Kidney (tissue), 14 donors: ENCODE data around the gene ISOC2. TPM values are rescaled to one million over a fixed set of nuclear protein-coding genes. Genes with fewer than 3 reads are reported as not detected.

Experiments used
- DNase-seq, 5 donors: peaks; one replicate each; pipeline ENCODE4 v3.0.0-alpha.2; 2013 to 2020
- FAIRE-seq: peaks from 2 replicates; lab custom pipeline; 2012; peaks lifted over from hg19 to GRCh38; lab: Jason Lieb, UNC
- H3K27ac ChIP-seq, 2 donors: one replicate each; pipeline ENCODE4 v1.7.0; 2013; ENCODE audit warnings: low read depth in 2 of 2, low read length in 2 of 2, inconsistent platforms in 1 of 2
- H3K27me3 ChIP-seq: one replicate; pipeline ENCODE4 v1.7.1; 2013; ENCODE audit warnings: low read length, inconsistent platforms; ENCODE audit not compliant: control insufficient read depth, insufficient read depth
- H3K36me3 ChIP-seq, 3 donors: one replicate each; pipeline versions ENCODE4 v1.7.0 to v1.7.1; 2013; ENCODE audit warnings: low read length in 3 of 3, control low read depth in 1 of 3, inconsistent platforms in 1 of 3; ENCODE audit not compliant: insufficient read depth in 3 of 3, control insufficient read depth in 2 of 3
- H3K4me1 ChIP-seq, 3 donors: one replicate each; pipeline versions ENCODE4 v1.7.0 to v1.7.1; 2013; ENCODE audit warnings: low read length in 3 of 3, inconsistent platforms in 1 of 3, low read depth in 1 of 3; ENCODE audit not compliant: control insufficient read depth in 2 of 3, insufficient read depth in 2 of 3
- H3K4me3 ChIP-seq, 3 donors: one replicate each; pipeline versions ENCODE4 v1.7.0 to v1.8.1; 2013; ENCODE audit warnings: low read length in 3 of 3, control low read depth in 1 of 3, inconsistent platforms in 1 of 3
- H3K9ac ChIP-seq, 3 donors: one replicate each; pipeline versions ENCODE4 v1.7.0 to v1.7.1; 2013; ENCODE audit warnings: low read length in 3 of 3, control low read depth in 1 of 3, inconsistent platforms in 1 of 3
- H3K9me3 ChIP-seq, 3 donors: one replicate each; pipeline versions ENCODE4 v1.7.0 to v1.7.1; 2013; ENCODE audit warnings: low read length in 3 of 3, control low read depth in 1 of 3, inconsistent platforms in 1 of 3; ENCODE audit not compliant: control insufficient read depth in 2 of 3, insufficient read depth in 1 of 3
- CTCF ChIP-seq: IDR thresholded peaks from 3 replicates; pipeline ENCODE4 v1.5.1; 2012; ENCODE audit warnings: mild to moderate bottlenecking, moderate library complexity, borderline replicate concordance; ENCODE audit not compliant: insufficient read depth; ENCODE audit errors: extremely low read depth
- intact Hi-C: fragments of 100-400 bp; cut with DNase I; formaldehyde crosslinking; loops from one replicate; pipeline ENCODE4 v1.11.1; 2022
- polyA plus RNA-seq: library from polyadenylated mRNA; stranded (reverse); fragments of 350-450 nt; fragmentation: Illumina TruSeq; extraction: RNeasy Lipid Tissue Mini Kit (QIAGEN cat#74804); gene quantifications from one replicate; pipeline ENCODE4 v1.2.3, GENCODE V29; 2014; ENCODE audit warnings: low read depth, low replicate concordance; ENCODE audit not compliant: insufficient read depth
- total RNA-seq: library from RNA; stranded (reverse); fragmentation: NEBNext Ultra II Directional; extraction: Animal tissue kit (Norgen Biotek cat#: 25700); gene quantifications from one replicate; pipeline ENCODE4 v1.2.1, GENCODE V29; 2021
- donor health status: control.
- donor health status: control.
- donor health status: control.
- donor health status: control.
- donor health status: control.
- donor health status: DM: yes; HTN: yes; CAD: no.
- donor health status: Normal renal cell carcinoma (clear cell type).

Gene ISOC2
- total and polyA plus RNA-seq, 2 donors from 2014 or later: 45.9 to 326 TPM

- no peak overlapping the region for H3K27ac ChIP-seq
- no peak for DNase-seq
- no peaks in the 10 kb centered on the region for H3K9me3 ChIP-seq
- TF ChIP-seq CTCF: no peak
- peaks cover 0 to 4% (median 0%) of the 10 kb centered on the region in 3 donors for H3K4me1 ChIP-seq
- H3K36me3 ChIP-seq: no peaks in the 10 kb centered on the region
- H3K4me3 ChIP-seq: no peak overlapping the region
- H3K27me3 ChIP-seq: peaks cover 40% of the 10 kb centered on the region
- H3K9ac ChIP-seq: no peak overlapping the region
- intact Hi-C loops: no loop called here
- FAIRE-seq: no peak
Measured at GRCh38 chr19:55441692-55442321, 19.6 kb downstream of the ISOC2 start.

- H3K9me3 ChIP-seq: no peaks in the 10 kb centered on the region
- no peak for DNase-seq
- H3K27ac ChIP-seq: no peak overlapping the region
- no peak for FAIRE-seq
- TF ChIP-seq CTCF: no peak
- no peaks in the 10 kb centered on the region for H3K36me3 ChIP-seq
- H3K4me3 ChIP-seq: no peak overlapping the region
- intact Hi-C loops: no loop called here
- H3K9ac ChIP-seq: no peak overlapping the region
- H3K4me1 ChIP-seq: peaks cover 0 to 4% (median 0%) of the 10 kb centered on the region in 3 donors
- peaks cover 40% of the 10 kb centered on the region for H3K27me3 ChIP-seq
Measured at GRCh38 chr19:55441319-55441691, 20.1 kb downstream of the ISOC2 start.

- no peaks in the 10 kb centered on the region for H3K36me3 ChIP-seq
- FAIRE-seq (no peak), DNase-seq (peak in 1 of 5 donors; percentile 72)
Measured at GRCh38 chr19:55440411-55441105, 20.9 kb downstream of the ISOC2 start.

More at GRCh38 chr19:55440411-55441105, 20.9 kb downstream of the ISOC2 start:
- Histone ChIP-seq H3K27ac (no peak overlapping the region), H3K4me1 (peaks cover 0 to 4% (median 0%) of the 10 kb centered on the region in 3 donors), H3K4me3 (no peak overlapping the region), H3K9me3 (no peaks in the 10 kb centered on the region), H3K27me3 (peaks cover 37% of the 10 kb centered on the region), H3K9ac (no peak overlapping the region)
- intact Hi-C loops: no loop called here
- TF ChIP-seq CTCF: no peak
